Measurements from ENCODE around the gene CFL2.
"Not testable (repeated sequence)": the region's sequence is repeated elsewhere in the genome, so short reads cannot be mapped to it uniquely, and the experiment has no call there.

The CFL2 gene

GRCh38 chr14:34714320-34715126 is at the start of gene CFL2:
TSS of gene CFL2 (minus strand) at chr14:34714593. CDS start at chr14:34714540, 53 bp downstream.
- peak; percentile 81 for DNase-seq

GRCh38 chr14:34755215-34755614 is 40.8 kb upstream of the CFL2 start:
- no peak for DNase-seq

GRCh38 chr14:34754687-34755086 is 40.3 kb upstream of the CFL2 start:
- DNase-seq: no peak

GRCh38 chr14:34750670-34751069 is 36.3 kb upstream of the CFL2 start:
- no peak for DNase-seq

- no peak for DNase-seq
Measured at GRCh38 chr14:34750233-34750632, 35.8 kb upstream of the CFL2 start.

- DNase-seq: no peak
Measured at GRCh38 chr14:34749408-34749807, 35.0 kb upstream of the CFL2 start.

GRCh38 chr14:34742270-34743115 is 28.1 kb upstream of the CFL2 start:
- DNase-seq: no peak

- no peak for DNase-seq
Measured at GRCh38 chr14:34741840-34742239, 27.4 kb upstream of the CFL2 start.

GRCh38 chr14:34740139-34740538 is 25.7 kb upstream of the CFL2 start:
- not testable (repeated sequence) for DNase-seq

GRCh38 chr14:34737079-34737478 is 22.7 kb upstream of the CFL2 start:
- DNase-seq: not testable (repeated sequence)

GRCh38 chr14:34733245-34733644 is 18.9 kb upstream of the CFL2 start:
- DNase-seq: no peak

- no peak for DNase-seq
Measured at GRCh38 chr14:34732802-34733201, 18.4 kb upstream of the CFL2 start.

- DNase-seq: no peak
Measured at GRCh38 chr14:34723867-34724266, 9.5 kb upstream of the CFL2 start.

- peak; percentile 51 for DNase-seq
Measured at GRCh38 chr14:34722723-34723545, 8.5 kb upstream of the CFL2 start.

- DNase-seq: no peak
Measured at GRCh38 chr14:34721129-34721528, 6.7 kb upstream of the CFL2 start.

- DNase-seq: no peak
Measured at GRCh38 chr14:34718750-34719304, 4.4 kb upstream of the CFL2 start.

- DNase-seq: no peak
Measured at GRCh38 chr14:34715127-34715863, 902 bp upstream of the CFL2 start.

- peak; percentile 54 for DNase-seq
Measured at GRCh38 chr14:34713681-34714319, 593 bp downstream of the CFL2 start.

- DNase-seq: no peak
Measured at GRCh38 chr14:34713122-34713680, 1.2 kb downstream of the CFL2 start.

- no peak for DNase-seq
Measured at GRCh38 chr14:34711796-34712712, 2.3 kb downstream of the CFL2 start.

Measured in stimulated activated CD8-positive, alpha-beta memory T cell treated with anti-CD3 and anti-CD28 coated beads, Interleukin-4, amount 100 ng/mL, for 48 hours (primary cell).